Measurements from ENCODE around the gene PDPN.
"Not testable (repeated sequence)": the region's sequence is repeated elsewhere in the genome, so short reads cannot be mapped to it uniquely, and the experiment has no call there.

PDPN gene

GRCh38 chr1:13583595-13583965 is at the start of gene PDPN:
TSS of gene PDPN (plus strand) at chr1:13583832. CDS start at chr1:13584034, 202 bp downstream.
- peak within 1 kb of the TSS; percentile 37 for H3K4me3 ChIP-seq (ENCODE audit: low read depth, low read length)
- no peak for DNase-seq (ENCODE audit: low read depth)

- no peak overlapping the region for H3K4me3 ChIP-seq (ENCODE audit: low read depth, low read length)
- DNase-seq (ENCODE audit: low read depth), result no peak
Measured at GRCh38 chr1:13535227-13535626, 48.4 kb upstream of the PDPN start.

- H3K4me3 ChIP-seq (ENCODE audit: low read depth, low read length), result no peak overlapping the region
- DNase-seq (ENCODE audit: low read depth), result no peak
Measured at GRCh38 chr1:13536571-13536970, 47.1 kb upstream of the PDPN start.

- H3K4me3 ChIP-seq (ENCODE audit: low read depth, low read length), result no peak overlapping the region
- no peak for DNase-seq (ENCODE audit: low read depth)
Measured at GRCh38 chr1:13538832-13539231, 44.8 kb upstream of the PDPN start.

- no peak for DNase-seq (ENCODE audit: low read depth)
- no peak overlapping the region for H3K4me3 ChIP-seq (ENCODE audit: low read depth, low read length)
Measured at GRCh38 chr1:13539683-13540082, 43.9 kb upstream of the PDPN start.

GRCh38 chr1:13540866-13541265 is 42.8 kb upstream of the PDPN start:
- H3K4me3 ChIP-seq (ENCODE audit: low read depth, low read length), result no peak overlapping the region
- DNase-seq (ENCODE audit: low read depth), result no peak

GRCh38 chr1:13541435-13542215 is 42.0 kb upstream of the PDPN start:
- H3K4me3 ChIP-seq (ENCODE audit: low read depth, low read length), result no peak overlapping the region
- DNase-seq (ENCODE audit: low read depth), result no peak

- DNase-seq (ENCODE audit: low read depth), result no peak
- no peak overlapping the region for H3K4me3 ChIP-seq (ENCODE audit: low read depth, low read length)
Measured at GRCh38 chr1:13543451-13544220, 40.0 kb upstream of the PDPN start.

GRCh38 chr1:13544221-13544556 is 39.4 kb upstream of the PDPN start:
- no peak overlapping the region for H3K4me3 ChIP-seq (ENCODE audit: low read depth, low read length)
- no peak for DNase-seq (ENCODE audit: low read depth)

GRCh38 chr1:13546791-13547190 is 36.8 kb upstream of the PDPN start:
- H3K4me3 ChIP-seq (ENCODE audit: low read depth, low read length), result no peak overlapping the region
- DNase-seq (ENCODE audit: low read depth), result no peak

GRCh38 chr1:13548281-13548680 is 35.4 kb upstream of the PDPN start:
- DNase-seq (ENCODE audit: low read depth), result no peak
- no peak overlapping the region for H3K4me3 ChIP-seq (ENCODE audit: low read depth, low read length)

GRCh38 chr1:13549021-13549420 is 34.6 kb upstream of the PDPN start:
- no peak for DNase-seq (ENCODE audit: low read depth)
- no peak overlapping the region for H3K4me3 ChIP-seq (ENCODE audit: low read depth, low read length)

- DNase-seq (ENCODE audit: low read depth), result no peak
- no peak overlapping the region for H3K4me3 ChIP-seq (ENCODE audit: low read depth, low read length)
Measured at GRCh38 chr1:13549521-13549920, 34.1 kb upstream of the PDPN start.

GRCh38 chr1:13550663-13551062 is 33.0 kb upstream of the PDPN start:
- no peak for DNase-seq (ENCODE audit: low read depth)
- H3K4me3 ChIP-seq (ENCODE audit: low read depth, low read length), result no peak overlapping the region

- no peak overlapping the region for H3K4me3 ChIP-seq (ENCODE audit: low read depth, low read length)
- DNase-seq (ENCODE audit: low read depth), result no peak
Measured at GRCh38 chr1:13554798-13555197, 28.8 kb upstream of the PDPN start.

- no peak for DNase-seq (ENCODE audit: low read depth)
- H3K4me3 ChIP-seq (ENCODE audit: low read depth, low read length), result no peak overlapping the region
Measured at GRCh38 chr1:13556224-13556764, 27.3 kb upstream of the PDPN start.

GRCh38 chr1:13560541-13560940 is 23.1 kb upstream of the PDPN start:
- no peak for DNase-seq (ENCODE audit: low read depth)
- H3K4me3 ChIP-seq (ENCODE audit: low read depth, low read length), result no peak overlapping the region

GRCh38 chr1:13562981-13563380 is 20.7 kb upstream of the PDPN start:
- not testable (repeated sequence) for H3K4me3 ChIP-seq (ENCODE audit: low read depth, low read length); DNase-seq (ENCODE audit: low read depth)

- no peak overlapping the region for H3K4me3 ChIP-seq (ENCODE audit: low read depth, low read length)
- no peak for DNase-seq (ENCODE audit: low read depth)
Measured at GRCh38 chr1:13564073-13564472, 19.6 kb upstream of the PDPN start.

- H3K4me3 ChIP-seq (ENCODE audit: low read depth, low read length), result not testable (repeated sequence)
Measured at GRCh38 chr1:13570435-13570834, 13.2 kb upstream of the PDPN start.

GRCh38 chr1:13570924-13571323 is 12.7 kb upstream of the PDPN start:
- H3K4me3 ChIP-seq (ENCODE audit: low read depth, low read length), result no peak overlapping the region
- DNase-seq (ENCODE audit: low read depth), result no peak

More at GRCh38 chr1:13570435-13570834, 13.2 kb upstream of the PDPN start:
- DNase-seq (ENCODE audit: low read depth), result not testable (repeated sequence)

All from skeletal muscle cell (primary cell).